Measurements from ENCODE around the gene ARHGAP42. TPM values are rescaled to one million over a fixed set of nuclear protein-coding genes. Genes with fewer than 3 reads are reported as not detected.
A peak's percentile ranks its signal among the peaks of the same experiment; 100 is the strongest.

Gene ARHGAP42
- total and polyA plus RNA-seq, 2 of the 4 experiments (the other 2 are of a cell fraction) = 2.9 to 7.3 TPM

- Histone ChIP-seq H4K8ac (ENCODE audit: low read depth in 2 of 2, low read length in 2 of 2) (no peak overlapping the region), H3K18ac (ENCODE audit: low read depth, low read length) (no peak overlapping the region), H2AFZ (replicated peaks; ENCODE audit: low read length, poor library complexity) (no peak overlapping the region), H3K27me3 (ENCODE audit: control insufficient read depth, insufficient read depth, low read length) (no peaks in the 10 kb centered on the region), H3K9me3 (ENCODE audit: control insufficient read depth, insufficient read depth, low read length) (no peaks in the 10 kb centered on the region), H3K79me1 (ENCODE audit: low read depth in 1 of 2, low read length in 2 of 2) (no peaks in the 10 kb centered on the region), H2BK120ac (ENCODE audit: low read depth, low read length) (no peak overlapping the region), H3K23ac (ENCODE audit: low read depth, low read length) (no peak overlapping the region), H4K91ac (ENCODE audit: insufficient read depth, low read depth, low read length) (no peak overlapping the region), H3K4ac (ENCODE audit: low read depth, low read length) (no peak overlapping the region), H4K20me1 (ENCODE audit: insufficient read depth, low read length) (no peaks in the 10 kb centered on the region), H2AK5ac (ENCODE audit: low read depth, low read length) (no peak overlapping the region), H3K4me1 (ENCODE audit: control insufficient read depth, insufficient read depth, low read length) (no peaks in the 10 kb centered on the region), H3K27ac (ENCODE audit: insufficient read depth, low read length) (no peak overlapping the region), H2BK15ac (ENCODE audit: low read depth, low read length) (no peak overlapping the region), H4K5ac (ENCODE audit: low read depth, low read length) (no peak overlapping the region), H2BK20ac (ENCODE audit: low read depth, low read length) (no peak overlapping the region), H3K14ac (replicated peaks; ENCODE audit: low read depth, low read length) (no peak overlapping the region), H3K36me3 (ENCODE audit: control insufficient read depth, insufficient read depth, low read length) (no peaks in the 10 kb centered on the region), H3K4me3 (ENCODE audit: insufficient read depth, low read depth, low read length) (no peak overlapping the region), H2BK5ac (ENCODE audit: low read depth, low read length, poor library complexity, severe bottlenecking) (no peak overlapping the region), H3K9ac (ENCODE audit: low read depth, low read length) (no peak overlapping the region), H3K9me1 (ENCODE audit: insufficient read depth, low read length) (no peaks in the 10 kb centered on the region; the same call in 1 of the 2 replicates), H2AK9ac (replicated peaks; ENCODE audit: low read depth, low read length, poor library complexity) (no peak overlapping the region), H3K56ac (ENCODE audit: extremely low read depth, insufficient read depth, low read length) (no peak overlapping the region), H3K4me2 (ENCODE audit: low read depth, low read length) (no peak overlapping the region)
- dilution Hi-C loops (cut with HindIII; ENCODE audit: low sequenced_read_pairs, unreplicated experiment) (no loop called here), intact Hi-C loops (cut with micrococcal nuclease) (no loop called here), in situ Hi-C loops (cut with MboI; ENCODE audit: low sequenced_read_pairs) (no loop called here)
- ChIA-PET CTCF (no interaction called here), POLR2A (ENCODE audit: unreplicated experiment) (no interaction called here)
- BruUV-seq (replicated peaks) = no TSS peak
- TF ChIP-seq SMC3 (IDR thresholded peaks at IDR 0.05; ENCODE audit: low read depth, low read length) (no peak), FOS (IDR thresholded peaks at IDR 0.05; ENCODE audit: low read depth, low read length) (no peak), CHD1 (IDR thresholded peaks at IDR 0.05; ENCODE audit: low read depth, low read length) (no peak), CEBPB (IDR thresholded peaks at IDR 0.05; ENCODE audit: low read depth, low read length) (no peak), USF2 (IDR thresholded peaks at IDR 0.05; ENCODE audit: low read depth, low read length) (no peak), POLR2A (IDR thresholded peaks at IDR 0.05; ENCODE audit: low read depth, low read length) (no peak), RAD21 (IDR thresholded peaks at IDR 0.05; ENCODE audit: low read length) (no peak), RCOR1 (IDR thresholded peaks at IDR 0.05; ENCODE audit: insufficient replicate concordance, low read length) (no peak), CTCF (conservative IDR thresholded peaks at IDR 0.05; ENCODE audit: low read depth, low read length) (no peak), MAFK (IDR thresholded peaks at IDR 0.05; ENCODE audit: low read depth, low read length) (no peak), NFE2L2 (IDR thresholded peaks at IDR 0.05; ENCODE audit: low read depth, low read length) (no peak), RFX5 (IDR thresholded peaks at IDR 0.05; ENCODE audit: low read depth, low read length) (no peak), MXI1 (IDR thresholded peaks at IDR 0.05; ENCODE audit: borderline replicate concordance, low read depth, low read length) (no peak), BHLHE40 (IDR thresholded peaks at IDR 0.05; ENCODE audit: low read depth, low read length) (no peak), ELK1 (IDR thresholded peaks at IDR 0.05; ENCODE audit: borderline replicate concordance, low read depth, low read length) (no peak), MAZ (IDR thresholded peaks at IDR 0.05; ENCODE audit: borderline replicate concordance, low read depth, low read length) (no peak)
- DNase-seq (peak; percentile 4), ATAC-seq (ENCODE audit: low read depth) (no peak)
- WGBS, 2 experiments (ENCODE audit: extremely low coverage in 2 of 2, insufficient read length in 1 of 2) = 83% methylated on average over 1 of the region's 6 CpGs; no CpG with 5 or more reads in 1 of the 2 experiments
Observed at GRCh38 chr11:100776212-100776896, 89.3 kb downstream of the ARHGAP42 start.

Data from IMR-90 (cell line).